ENCODE results near the gene KRTAP5-7.
"Not testable (repeated sequence)": the region's sequence is repeated elsewhere in the genome, so short reads cannot be mapped to it uniquely, and the experiment has no call there.

Gene KRTAP5-7

DNA sequence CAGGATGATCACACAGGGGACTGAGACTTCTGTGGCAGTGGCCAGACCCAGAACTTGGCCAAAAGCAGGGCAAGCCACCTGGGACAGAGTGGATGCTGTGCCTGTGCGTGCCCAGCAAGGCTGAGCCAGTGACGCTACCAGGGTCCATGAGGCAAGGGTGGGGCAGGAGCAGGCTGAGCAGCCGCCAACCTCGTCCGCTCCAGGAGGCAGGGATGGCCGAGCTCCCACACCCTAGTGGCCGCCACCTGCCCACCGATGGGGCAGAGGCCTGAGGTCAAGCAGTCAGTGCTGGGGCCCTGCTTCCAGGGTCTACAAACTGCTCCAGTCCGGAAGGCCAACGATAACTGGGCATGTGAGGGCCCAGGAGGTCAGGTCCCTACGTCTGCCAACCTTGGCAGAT, 28.4 kb downstream of the KRTAP5-7 start:
- Histone ChIP-seq H3K36me3 (no peaks in the 10 kb centered on the region), H3K9me3 (no peaks in the 10 kb centered on the region), H3K27me3 (no peaks in the 10 kb centered on the region), H3K4me3 (no peak overlapping the region), H3K4me1 (0 out of 2 replicates have a peak, but pooled peaks cover 4% of the 10 kb centered on the region), H4K20me1 (no peaks in the 10 kb centered on the region), H3K9ac (no peak overlapping the region), H3K27ac (no peak overlapping the region), H3K4me2 (no peak overlapping the region)
- TF ChIP-seq Cebpa-rat (IDR thresholded peaks at IDR 0.05): no peak

DNA sequence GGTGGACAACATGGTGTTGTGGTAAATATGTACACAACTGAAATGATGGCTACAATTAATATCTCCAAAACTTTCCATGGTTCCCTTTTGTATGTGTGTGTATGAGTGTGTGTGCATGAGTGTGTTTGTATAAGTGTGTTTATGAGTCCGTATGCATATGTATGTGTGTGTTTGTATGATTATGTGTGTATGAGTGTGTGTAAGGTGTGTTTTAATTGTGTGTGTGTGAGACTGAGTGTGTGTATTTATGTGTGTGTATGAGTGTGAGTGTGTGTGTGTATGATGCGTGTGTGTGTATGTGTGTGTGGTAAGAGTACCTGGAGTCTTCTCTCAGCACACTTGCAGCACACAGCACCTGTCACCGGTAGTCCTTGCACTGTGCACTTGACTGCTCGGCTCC, 29.0 kb downstream of the KRTAP5-7 start:
- TF ChIP-seq Cebpa-rat (IDR thresholded peaks at IDR 0.05): no peak
- Histone ChIP-seq H3K4me1 (0 out of 2 replicates have a peak, but pooled peaks cover 4% of the 10 kb centered on the region), H3K9ac (no peak overlapping the region), H3K27me3 (no peaks in the 10 kb centered on the region), H3K36me3 (no peaks in the 10 kb centered on the region), H3K9me3 (no peaks in the 10 kb centered on the region), H3K4me2 (no peak overlapping the region), H3K4me3 (no peak overlapping the region), H3K27ac (no peak overlapping the region), H4K20me1 (no peaks in the 10 kb centered on the region)

DNA sequence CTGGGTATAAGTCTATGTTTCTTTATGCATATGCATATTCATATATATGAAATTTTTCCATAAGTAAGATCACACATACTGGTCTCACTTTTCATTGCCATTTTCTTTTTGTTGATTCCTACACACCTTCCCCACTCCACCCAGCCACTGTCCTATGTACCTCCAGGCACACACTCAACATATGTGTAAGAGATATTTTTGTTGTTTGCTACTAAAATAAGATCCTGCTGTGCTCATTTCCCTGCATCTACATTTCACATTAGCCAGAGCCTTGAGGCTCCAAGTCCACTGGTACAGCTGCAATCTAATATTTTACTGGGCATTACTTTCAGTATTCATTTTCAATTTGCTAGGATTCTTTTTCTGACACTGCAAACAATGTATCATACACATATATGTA, 30.2 kb downstream of the KRTAP5-7 start:
- Histone ChIP-seq H3K27me3 (no peaks in the 10 kb centered on the region), H3K4me3 (no peak overlapping the region), H4K20me1 (no peaks in the 10 kb centered on the region), H3K9ac (no peak overlapping the region), H3K9me3 (no peaks in the 10 kb centered on the region), H3K4me1 (no peaks in the 10 kb centered on the region), H3K4me2 (no peak overlapping the region), H3K27ac (no peak overlapping the region), H3K36me3 (no peaks in the 10 kb centered on the region)
- no peak for TF ChIP-seq Cebpa-rat (IDR thresholded peaks at IDR 0.05)

DNA sequence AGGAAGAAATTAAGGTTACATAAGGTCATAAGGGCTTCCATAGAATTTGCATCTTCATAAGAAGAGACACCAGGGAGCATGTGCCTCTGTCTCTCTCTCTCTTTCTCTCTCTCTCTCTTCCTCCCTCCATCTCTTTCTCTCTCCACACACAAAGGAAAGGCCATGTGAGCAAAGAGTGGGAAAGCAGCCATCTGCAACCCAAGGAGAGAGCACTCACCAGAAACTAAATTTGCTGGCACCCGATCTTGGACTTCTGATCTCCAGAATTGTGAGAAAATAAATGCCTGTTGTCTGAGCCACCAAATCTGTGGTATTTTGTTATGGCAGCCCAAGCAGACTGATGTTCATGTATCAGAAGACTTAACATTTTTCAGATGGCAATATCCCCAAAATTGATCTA, 31.9 kb downstream of the KRTAP5-7 start:
- Histone ChIP-seq H3K9ac (no peak overlapping the region), H4K20me1 (0 out of 2 replicates have a peak, but pooled peaks cover 4% of the 10 kb centered on the region), H3K36me3 (no peaks in the 10 kb centered on the region), H3K27me3 (0 out of 2 replicates have a peak, but pooled peaks cover under 1% of the 10 kb centered on the region), H3K4me2 (no peak overlapping the region), H3K4me1 (no peaks in the 10 kb centered on the region), H3K4me3 (no peak overlapping the region), H3K9me3 (no peaks in the 10 kb centered on the region), H3K27ac (no peak overlapping the region)
- TF ChIP-seq Cebpa-rat (IDR thresholded peaks at IDR 0.05): no peak

DNA sequence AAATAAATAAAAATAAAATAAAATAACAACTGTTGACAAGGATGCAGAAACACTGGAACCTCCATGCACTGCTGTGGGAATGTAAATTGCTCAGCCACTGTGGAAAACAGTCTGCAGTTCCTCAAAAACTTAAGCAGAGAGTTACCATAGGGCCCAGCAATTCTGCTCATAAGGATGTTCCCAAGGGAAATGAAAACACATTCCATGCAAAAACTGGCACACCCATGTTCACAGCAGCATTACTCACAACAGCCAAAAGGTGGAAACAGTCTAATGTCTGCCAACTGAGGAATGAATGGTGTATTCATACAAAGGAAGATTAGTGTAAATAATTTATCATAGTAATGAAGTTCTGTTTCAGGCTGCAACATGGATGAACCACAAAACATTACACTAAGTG, 35.1 kb downstream of the KRTAP5-7 start:
- no peak overlapping the region for H3K4me2 ChIP-seq
- no peak overlapping the region for H3K27ac ChIP-seq
- no peak overlapping the region for H3K9ac ChIP-seq
- no peak for TF ChIP-seq Cebpa-rat (IDR thresholded peaks at IDR 0.05)
- no peaks in the 10 kb centered on the region for H3K9me3 ChIP-seq
- peaks cover 16% of the 10 kb centered on the region for H3K4me1 ChIP-seq
- 0 out of 2 replicates have a peak, but pooled peaks cover 6% of the 10 kb centered on the region for H4K20me1 ChIP-seq
- no peaks in the 10 kb centered on the region for H3K36me3 ChIP-seq
- 0 out of 2 replicates have a peak, but pooled peaks cover 6% of the 10 kb centered on the region for H3K27me3 ChIP-seq
- no peak overlapping the region for H3K4me3 ChIP-seq

DNA sequence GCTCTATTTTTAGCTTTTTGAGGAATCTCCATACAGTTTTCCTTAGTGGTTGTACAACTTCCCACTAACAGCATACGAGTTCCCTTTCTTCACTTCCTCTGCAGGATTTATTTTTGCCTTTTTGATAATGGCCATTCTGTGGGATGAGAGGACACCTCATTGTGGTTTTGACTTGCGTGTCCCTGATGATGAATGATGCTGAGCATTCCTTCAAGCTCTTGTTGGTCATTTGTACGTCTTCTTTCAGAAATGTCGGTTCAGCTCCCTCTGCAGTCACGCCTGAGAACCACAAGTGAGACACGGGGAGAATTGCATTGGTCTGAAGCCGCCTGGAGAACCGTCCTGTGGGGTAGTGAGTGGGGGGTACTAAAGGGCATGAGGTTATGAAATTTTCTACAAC, 36.3 kb downstream of the KRTAP5-7 start:
- H3K27ac ChIP-seq: no peak overlapping the region
- 0 out of 2 replicates have a peak, but pooled peaks cover 6% of the 10 kb centered on the region for H3K27me3 ChIP-seq
- 0 out of 2 replicates have a peak, but pooled peaks cover 6% of the 10 kb centered on the region for H4K20me1 ChIP-seq
- H3K4me1 ChIP-seq: peaks cover 16% of the 10 kb centered on the region
- no peak for TF ChIP-seq Cebpa-rat (IDR thresholded peaks at IDR 0.05)
- H3K9me3 ChIP-seq: no peaks in the 10 kb centered on the region
- no peak overlapping the region for H3K4me2 ChIP-seq
- no peak overlapping the region for H3K9ac ChIP-seq
- H3K4me3 ChIP-seq: no peak overlapping the region
- no peaks in the 10 kb centered on the region for H3K36me3 ChIP-seq

DNA sequence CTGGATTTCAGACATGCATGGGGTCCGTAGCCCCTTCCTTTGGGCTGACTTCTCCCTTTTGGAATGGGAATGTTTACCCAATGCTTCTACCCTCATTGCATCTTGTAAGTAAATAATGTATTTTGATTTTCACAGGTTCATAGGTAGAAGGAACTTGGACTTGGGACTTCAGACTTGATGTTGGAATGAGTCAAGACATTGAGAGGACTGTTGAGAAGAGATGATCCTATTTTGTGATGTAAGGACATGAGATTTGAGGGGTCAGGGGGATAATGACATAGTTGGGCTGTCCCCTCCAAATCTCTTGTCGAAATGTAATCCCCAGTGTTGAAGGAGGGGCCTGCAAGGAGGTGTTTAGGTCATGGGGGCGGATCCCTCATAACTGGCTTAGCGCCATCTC, 37.4 kb downstream of the KRTAP5-7 start:
- Histone ChIP-seq H3K9me3 (no peaks in the 10 kb centered on the region), H4K20me1 (0 out of 2 replicates have a peak, but pooled peaks cover 6% of the 10 kb centered on the region), H3K4me1 (peaks cover 16% of the 10 kb centered on the region), H3K4me2 (no peak overlapping the region), H3K9ac (no peak overlapping the region), H3K27me3 (0 out of 2 replicates have a peak, but pooled peaks cover 6% of the 10 kb centered on the region), H3K27ac (no peak overlapping the region), H3K36me3 (no peaks in the 10 kb centered on the region), H3K4me3 (no peak overlapping the region)
- no peak for TF ChIP-seq Cebpa-rat (IDR thresholded peaks at IDR 0.05)

DNA sequence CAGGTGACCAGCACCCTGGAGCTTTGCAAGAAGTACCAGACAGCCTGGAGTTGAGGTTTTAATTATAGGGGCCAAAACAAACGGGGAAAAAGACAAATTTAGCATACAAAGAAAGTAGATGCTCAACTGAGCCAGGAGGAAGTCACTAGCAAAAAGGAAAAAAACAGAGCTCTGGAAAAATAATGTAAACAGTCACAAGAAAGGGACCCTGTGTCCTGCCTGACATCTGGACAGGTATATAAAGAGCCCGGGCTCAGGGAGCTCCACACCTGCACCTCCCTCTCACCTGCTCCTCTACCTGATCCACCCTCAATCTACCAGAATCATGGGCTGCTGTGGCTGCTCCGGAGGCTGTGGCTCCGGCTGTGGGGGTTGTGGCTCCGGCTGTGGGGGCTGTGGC, 38.2 kb downstream of the KRTAP5-7 start, which contains the start of gene KRTAP5-10:
Gene KRTAP5-10 (plus strand): TSS at position 301 of the 400 bp plus-strand sequence. CDS start 25 bp downstream, at position 326.
- Histone ChIP-seq H3K4me3 (no peak within 1 kb of the TSS), H3K4me1 (peaks cover 16% of the 10 kb centered on the region), H3K36me3 (no peaks in the 10 kb centered on the region), H4K20me1 (0 out of 2 replicates have a peak, but pooled peaks cover 6% of the 10 kb centered on the region), H3K27ac (no peak within 1 kb of the TSS), H3K9ac (no peak within 1 kb of the TSS), H3K27me3 (0 out of 2 replicates have a peak, but pooled peaks cover 6% of the 10 kb centered on the region), H3K9me3 (no peaks in the 10 kb centered on the region), H3K4me2 (peak within 1 kb of the TSS; percentile 40)
- TF ChIP-seq Cebpa-rat (IDR thresholded peaks at IDR 0.05): no peak

DNA sequence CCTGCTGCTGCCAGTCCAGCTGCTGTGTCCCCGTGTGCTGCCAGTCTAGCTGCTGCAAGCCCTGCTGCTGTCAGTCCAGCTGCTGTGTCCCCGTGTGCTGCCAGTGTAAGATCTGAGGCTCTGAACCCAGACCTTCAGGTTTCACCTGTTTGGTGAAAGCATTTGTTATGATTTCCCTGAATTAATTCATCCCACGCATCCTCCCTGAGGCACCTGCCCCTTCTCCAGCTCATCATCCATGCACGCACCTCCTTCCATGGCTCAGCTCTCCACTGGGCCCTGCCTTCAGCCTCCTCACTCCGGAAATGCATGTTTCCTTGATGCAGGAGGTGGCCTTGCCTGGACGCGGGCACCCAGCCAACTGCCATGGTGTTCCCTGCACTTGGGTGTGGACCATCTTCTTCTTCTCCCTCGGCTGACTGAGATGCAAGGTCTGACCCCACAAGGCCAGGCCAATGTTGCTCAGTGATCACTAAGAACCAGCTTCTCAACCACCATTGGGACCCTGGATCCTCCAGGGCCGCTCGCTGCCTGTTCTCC, 39.1 kb downstream of the KRTAP5-7 start:
- no peak overlapping the region for H3K9ac ChIP-seq
- 0 out of 2 replicates have a peak, but pooled peaks cover 6% of the 10 kb centered on the region for H4K20me1 ChIP-seq
- no peak overlapping the region for H3K27ac ChIP-seq
- peak overlapping the region; percentile 40 for H3K4me2 ChIP-seq
- H3K36me3 ChIP-seq: no peaks in the 10 kb centered on the region
- H3K9me3 ChIP-seq: no peaks in the 10 kb centered on the region
- H3K27me3 ChIP-seq: 0 out of 2 replicates have a peak, but pooled peaks cover 6% of the 10 kb centered on the region
- no peak for TF ChIP-seq Cebpa-rat (IDR thresholded peaks at IDR 0.05)
- peaks cover 16% of the 10 kb centered on the region for H3K4me1 ChIP-seq
- no peak overlapping the region for H3K4me3 ChIP-seq

DNA sequence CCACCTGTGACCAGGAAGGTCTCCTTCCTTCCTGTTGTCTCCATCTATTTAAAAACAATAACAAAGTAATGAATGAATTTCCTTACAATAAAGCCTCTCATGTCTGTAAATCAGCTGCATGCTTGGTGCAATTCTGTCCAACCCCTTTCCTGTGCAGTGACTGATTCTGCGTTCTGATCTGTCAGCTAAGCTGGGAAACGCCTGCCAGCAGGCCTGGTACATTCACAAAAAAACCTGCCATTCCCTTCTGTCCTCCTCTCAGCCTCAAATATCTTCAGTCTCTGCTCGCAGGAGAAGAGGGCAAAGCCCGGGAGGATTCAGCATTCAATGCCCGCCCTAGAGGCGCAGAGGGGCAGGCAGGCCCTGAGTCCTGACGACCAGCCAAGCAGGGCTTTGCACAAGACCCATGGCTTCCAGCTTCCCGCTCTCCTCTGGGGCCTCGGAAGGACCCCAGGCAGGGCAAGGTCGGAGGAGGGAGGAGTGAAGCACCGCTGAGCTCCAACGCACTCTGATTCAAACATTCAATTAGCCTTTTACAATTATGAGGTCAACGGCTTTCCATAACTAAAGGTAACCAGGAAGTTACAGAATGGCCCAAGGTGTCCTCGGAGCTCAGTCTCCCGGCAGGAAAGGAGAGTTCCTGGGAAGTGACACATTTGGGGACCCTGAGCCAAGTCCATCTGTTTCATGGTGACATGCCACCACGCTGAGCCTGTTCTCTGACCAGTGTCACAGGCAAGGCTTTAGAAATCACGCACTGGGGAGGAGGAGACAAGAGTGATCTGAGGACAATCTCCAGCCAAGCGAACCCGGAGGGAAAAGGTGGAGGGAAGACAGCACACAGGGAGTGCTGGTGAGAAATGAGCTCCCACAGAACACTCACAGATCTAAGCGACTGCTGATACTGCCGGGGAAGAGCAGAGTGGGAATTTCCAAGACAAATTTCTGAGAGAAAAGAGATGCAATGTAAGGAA, 39.8 kb downstream of the KRTAP5-7 start:
- H3K9me3 ChIP-seq, H3K27ac ChIP-seq, H3K27me3 ChIP-seq, H3K4me3 ChIP-seq, H3K36me3 ChIP-seq, H3K9ac ChIP-seq, H4K20me1 ChIP-seq: not testable (repeated sequence)
- Histone ChIP-seq H3K4me2 (peak overlapping the region; percentile 40), H3K4me1 (peaks cover 16% of the 10 kb centered on the region)

DNA sequence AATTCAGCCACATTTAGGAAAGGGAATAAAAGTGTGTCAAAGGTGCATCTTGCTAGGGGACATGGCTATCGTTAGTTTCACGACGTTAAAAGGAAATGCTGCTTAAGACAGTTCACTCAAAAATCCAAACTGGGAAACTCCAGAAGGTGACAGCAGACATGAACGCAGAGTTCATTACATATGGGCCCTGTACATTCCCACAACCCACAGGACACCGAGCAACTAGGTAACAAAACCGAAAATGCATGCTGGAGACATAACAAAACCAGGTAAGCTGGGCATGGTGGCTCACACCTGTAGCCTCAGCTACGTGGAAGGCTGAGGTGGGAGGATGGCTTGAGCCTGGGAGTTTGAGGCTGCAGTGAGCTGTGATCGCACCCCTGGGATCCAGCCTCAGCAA, 40.6 kb downstream of the KRTAP5-7 start:
- H4K20me1 ChIP-seq, H3K36me3 ChIP-seq, H3K27me3 ChIP-seq, H3K4me3 ChIP-seq, H3K9me3 ChIP-seq, H3K27ac ChIP-seq, H3K4me2 ChIP-seq, H3K9ac ChIP-seq: not testable (repeated sequence)
- H3K4me1 ChIP-seq: peaks cover 16% of the 10 kb centered on the region

Data from BLaER1 (cell line).